Muscle of back (tissue), 11 donors: ENCODE measurements around the gene LPAR2. TPM values are rescaled to one million over a fixed set of nuclear protein-coding genes. Genes with fewer than 3 reads are reported as not detected.

Experiments
- DNase-seq, 3 donors: peaks; one replicate each; pipeline versions ENCODE4 v3.0.0 to v3.0.0-alpha.2; 2013
- polyA plus RNA-seq, 10 donors: library from polyadenylated mRNA; unstranded; fragments of 120-200 nt; gene quantifications; one replicate each; pipeline ENCODE4 v1.2.1, GENCODE V29; 2013; ENCODE audit not compliant: insufficient read length in 10 of 10

LPAR2 gene
- polyA plus RNA-seq, 10 donors = 2.8 to 11.6 (median 4.6) TPM

DNA sequence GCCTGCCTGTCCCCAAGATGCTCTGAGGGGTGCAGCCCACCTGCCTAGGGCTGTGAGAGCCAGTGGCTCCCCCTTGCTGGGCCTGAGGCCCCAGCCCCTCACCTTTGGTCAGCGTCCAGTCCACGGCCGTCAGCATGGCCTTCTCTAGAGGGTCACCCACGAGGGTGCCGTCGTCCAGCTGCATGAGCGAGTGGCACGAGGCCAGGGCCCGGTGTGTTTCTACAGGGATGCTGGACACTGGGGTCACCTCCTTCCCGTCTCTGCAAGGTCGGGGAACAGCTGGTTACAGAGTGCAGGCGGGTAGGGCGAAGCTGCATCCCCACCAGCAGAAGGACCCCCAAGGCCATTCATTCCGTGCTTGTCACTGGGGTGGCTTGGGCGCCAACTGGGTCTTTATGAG lies 26.4 kb upstream of the LPAR2 start:
- no peak for DNase-seq

DNA sequence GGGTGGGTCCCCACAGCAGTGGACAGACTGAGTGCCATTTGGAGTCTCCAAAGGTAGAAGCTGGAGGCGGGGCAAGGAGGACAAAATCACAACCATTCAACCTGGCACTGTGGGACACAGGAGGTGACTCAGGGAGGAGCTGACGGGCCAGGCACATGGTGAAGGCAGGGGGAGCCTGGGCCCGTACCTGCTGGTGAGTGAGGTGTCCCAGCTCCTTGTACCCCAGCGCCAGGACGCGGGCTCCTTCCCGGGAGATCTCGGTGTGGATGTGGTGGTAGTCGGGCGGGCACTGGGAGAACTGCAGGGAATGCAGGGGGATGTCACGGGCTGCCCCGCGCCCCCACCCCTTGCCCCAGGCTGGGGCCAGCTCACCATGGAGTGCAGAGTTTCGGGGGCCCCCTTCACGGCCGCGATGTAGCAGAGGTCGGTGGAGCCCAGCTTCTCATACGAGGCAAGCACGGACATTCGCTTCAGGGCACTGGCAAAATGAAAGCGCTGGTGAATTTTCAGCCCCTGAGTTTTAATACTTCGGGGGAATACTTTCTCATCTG lies 25.7 kb upstream of the LPAR2 start:
- DNase-seq = no peak

DNA sequence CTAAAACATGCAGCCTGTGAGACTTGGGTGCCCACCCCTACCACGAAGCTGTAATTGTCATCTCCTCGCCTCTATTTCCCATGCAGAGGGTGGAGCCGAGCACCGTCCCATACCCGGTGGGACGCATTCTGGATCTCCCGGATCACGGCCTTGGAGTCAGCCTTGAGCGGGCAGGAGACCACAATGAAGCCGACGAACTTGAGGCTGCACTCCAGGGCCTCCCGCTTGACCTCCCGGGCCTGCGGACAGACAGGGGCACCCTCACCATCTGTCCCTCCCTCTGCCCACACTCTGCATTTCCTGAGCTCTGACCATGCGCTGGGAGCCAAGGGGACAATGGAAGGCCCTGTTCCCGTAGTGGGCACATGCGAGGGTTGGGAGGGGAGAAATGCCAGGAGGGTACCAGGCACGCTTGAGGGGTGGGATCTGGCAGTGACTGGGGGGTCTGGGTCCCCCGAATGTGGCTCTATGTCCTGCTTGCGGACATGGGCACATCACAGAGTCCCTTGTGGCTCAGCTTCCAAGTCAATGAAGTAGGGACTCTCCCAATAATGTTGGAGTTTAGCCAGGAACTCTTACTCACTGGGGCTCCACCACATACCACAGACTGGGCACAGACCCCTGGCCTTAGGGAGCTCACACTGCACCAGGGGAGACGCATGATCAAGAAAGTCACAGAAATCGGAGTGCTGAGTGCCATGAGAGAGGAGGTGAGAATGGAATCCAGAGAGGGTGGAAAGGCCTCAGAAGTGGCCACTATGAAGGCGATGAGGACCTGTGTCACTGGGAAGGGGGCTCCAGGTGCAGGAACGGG lies 24.7 kb upstream of the LPAR2 start:
- no peak for DNase-seq

DNA sequence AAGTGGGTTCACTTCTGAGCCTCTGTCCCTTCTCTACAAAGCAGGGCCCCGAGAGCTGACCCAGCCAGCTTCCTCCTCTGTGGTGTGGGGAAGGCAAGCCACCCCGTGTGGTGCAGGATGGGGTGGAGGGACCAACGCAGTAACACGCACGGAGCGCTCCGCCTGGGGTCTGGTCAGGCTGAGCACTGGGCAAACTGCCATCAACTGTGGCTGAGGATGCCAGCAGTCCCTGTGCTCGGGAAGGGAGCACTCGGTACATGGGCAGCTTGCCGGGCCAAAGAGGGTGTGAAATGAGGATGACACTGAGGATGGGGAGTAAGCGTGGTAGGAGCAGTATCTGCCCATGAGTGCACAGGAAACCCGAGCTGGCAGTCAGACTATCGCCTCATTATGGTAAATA lies 23.1 kb upstream of the LPAR2 start:
- DNase-seq = peak in 1 of 3 donors; percentile 36

DNA sequence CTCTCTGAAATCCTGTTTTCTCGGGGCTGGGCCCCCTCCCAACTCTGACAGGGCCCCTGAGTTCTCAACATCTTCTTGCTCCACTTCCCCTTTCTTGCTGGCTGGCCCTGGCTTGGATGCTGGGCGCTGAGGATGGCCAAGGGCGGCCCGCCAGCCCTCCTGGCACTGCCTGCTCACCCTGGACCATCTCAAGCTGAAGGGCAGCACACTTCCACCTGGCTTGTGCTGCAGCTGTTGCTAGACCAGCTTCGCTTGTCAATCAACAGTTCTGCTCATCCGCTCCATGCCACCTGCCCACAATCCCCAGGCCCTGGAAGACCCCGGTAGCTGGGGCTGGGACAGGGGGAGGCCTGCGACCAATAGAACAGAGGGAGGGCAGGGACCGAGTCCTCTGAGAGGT lies 22.3 kb upstream of the LPAR2 start:
- DNase-seq = peak; percentile 28 to 41 (median 39)

DNA sequence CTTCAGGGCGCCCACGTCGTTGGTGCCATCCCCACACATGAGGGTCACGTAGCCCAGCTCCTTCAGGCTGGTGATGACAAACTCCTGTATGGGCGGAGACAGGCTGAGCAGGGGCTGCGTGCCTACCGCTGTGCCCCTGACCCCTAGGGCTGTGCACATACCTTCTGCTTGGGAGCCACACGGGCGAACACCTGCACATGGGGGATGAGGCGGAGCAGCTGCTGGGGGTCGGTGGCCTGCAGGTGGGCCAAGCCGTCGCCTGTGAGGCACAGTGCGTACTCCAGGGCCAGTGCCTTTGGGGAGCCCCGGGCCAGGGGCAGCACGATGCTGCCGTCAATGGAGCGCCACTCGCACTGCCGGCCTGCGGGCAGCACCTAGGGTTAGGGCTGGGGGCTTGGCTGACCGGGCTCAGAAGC lies 21.6 kb upstream of the LPAR2 start:
- no peak for DNase-seq

DNA sequence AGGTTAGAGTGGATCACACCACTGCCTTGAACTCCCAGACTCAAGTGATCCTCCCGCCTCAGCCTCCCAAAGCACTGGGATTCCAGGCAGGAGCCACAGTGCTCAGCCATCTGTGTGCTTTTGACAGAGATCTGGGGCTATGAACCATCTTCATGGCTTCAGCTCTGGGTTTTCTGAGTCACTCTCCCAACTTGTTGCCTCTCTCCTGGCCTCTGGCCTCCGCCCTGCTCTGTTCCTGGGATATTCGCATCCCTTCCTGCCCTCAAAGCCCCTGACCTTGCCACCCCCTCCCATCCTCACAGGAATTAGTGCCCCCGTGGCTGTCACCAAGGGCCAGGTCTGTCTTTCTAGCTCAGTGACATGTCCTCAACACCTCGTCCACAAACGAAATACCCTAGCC lies 21.1 kb upstream of the LPAR2 start:
- no peak for DNase-seq

DNA sequence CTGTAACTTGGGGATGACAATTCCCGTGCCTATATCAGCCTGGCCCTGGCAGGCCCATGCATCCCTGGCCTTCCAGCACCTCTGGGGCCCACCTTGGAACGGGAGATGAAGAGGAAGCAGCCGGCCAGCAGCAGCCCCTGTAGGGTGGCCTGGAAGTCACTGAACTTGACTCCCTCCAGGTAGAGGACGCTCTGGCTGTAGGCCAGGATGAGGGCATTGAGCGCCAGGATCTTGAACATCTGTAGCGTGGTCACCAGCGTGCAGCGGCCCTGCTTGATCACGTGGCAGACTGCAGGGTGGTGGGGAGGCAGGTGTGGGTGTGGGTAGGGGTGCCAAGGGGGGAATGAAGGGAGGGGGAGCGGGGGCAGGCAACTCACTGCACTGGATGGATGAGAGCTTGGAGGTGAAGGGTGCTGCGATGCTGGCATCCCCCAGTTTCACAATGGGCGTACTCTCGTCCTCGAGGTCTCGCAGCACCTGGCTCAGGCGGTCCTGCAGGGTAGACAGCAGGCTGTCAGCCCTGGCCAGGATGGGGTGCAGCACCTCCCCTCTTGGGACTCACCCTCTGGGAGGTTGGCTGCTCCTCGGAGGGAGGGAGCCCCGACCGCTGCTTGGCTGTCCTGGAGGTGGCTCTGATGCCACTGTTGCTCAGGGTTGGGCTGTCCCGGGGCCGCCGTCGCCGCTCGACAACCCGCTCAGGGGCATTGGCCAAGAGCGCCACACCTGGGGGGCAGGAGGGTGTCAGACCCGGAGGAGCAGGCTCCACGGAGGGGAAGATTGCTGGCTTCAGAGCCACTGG lies 19.2 kb upstream of the LPAR2 start:
- no peak for DNase-seq

DNA sequence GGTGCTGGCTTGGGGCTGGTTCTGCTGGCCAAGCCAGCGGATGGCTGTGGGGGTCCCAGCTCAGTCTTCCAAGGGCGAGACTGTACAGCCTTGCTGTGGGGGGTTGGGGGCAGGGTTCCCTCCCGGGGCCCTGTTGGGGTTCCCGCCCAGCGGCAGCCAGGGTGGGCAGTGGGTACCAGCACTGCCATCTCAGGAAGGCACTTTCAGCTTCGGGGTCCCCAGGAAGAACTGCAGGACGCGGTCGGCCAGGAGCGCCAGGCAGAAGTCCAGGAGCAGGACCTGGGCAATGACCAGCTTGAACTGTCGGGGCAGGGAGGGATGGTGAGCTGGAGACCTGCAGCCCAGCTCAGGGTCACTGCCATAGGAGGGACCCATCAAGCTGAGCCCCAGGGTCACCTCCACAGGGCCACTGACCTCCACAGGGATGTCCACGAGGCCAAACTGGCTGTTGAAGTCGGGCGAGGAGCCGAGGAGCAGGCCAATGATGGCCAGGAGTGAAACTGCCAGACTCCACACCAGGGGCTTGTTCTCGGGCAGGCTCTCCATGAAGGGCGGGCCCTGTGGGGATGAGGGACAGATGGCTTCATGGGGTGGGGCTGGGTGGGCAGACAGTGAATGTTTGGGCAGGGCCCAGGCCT lies 17.3 kb upstream of the LPAR2 start:
- no peak for DNase-seq

DNA sequence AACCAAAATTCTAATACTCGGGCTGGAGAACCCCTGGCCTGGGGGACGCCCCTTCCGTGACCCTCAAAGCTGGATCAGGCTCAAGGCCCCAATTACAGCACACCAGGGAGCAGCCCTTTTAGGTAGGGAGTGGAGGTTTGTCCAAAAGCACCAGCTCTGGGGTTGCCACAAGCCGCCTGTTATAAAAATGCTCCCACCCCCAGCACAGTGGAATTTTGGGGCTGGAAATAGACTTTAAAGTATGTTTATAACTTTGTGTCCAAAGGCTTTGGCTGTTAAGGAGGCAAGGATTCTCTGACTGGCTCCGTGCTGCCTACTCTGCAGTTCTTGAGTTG lies 16.0 kb upstream of the LPAR2 start:
- DNase-seq = no peak

DNA sequence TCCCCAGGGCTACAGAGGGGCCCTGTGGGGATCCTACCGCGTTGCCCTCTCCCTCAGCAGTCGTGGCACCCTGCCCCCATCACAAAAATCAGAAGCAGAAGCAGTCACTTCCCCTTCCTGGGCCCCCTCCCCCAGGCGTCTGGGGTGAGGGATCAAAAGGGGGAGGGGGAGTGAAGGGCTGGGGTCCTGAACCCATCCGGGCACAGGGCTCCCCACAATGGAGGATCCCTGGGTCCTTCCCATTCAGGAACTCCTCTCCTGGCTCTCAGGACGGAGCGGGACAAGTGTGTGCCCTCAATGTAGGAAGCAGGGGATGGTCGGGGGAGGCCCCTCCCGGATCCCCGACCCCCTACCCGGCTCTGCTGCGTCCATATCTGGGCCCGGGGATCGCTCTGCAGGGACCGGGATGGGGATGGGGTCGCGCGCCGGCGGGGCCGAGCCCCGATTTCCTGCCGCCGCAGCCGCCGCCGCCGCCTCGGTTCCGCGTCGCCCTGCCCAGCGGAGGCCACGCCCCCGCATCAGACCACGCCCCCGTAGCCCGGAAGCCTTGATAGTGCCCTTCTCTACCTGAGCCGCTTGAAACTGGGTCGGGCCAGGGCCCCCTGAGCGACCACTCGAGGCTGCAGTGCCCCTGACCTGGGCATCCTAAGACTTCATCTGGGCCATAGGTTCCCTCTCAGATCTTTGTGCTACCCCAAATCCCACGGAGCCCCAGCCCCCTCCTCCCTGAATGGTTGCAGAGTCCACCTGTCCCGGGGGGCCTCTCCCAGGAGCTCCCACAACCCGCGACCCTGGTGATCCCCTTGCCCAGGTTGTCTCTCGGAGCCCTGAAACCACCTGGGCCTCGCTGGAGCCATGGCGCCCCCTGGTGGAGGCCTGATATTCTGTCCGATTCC lies 15.4 kb upstream of the LPAR2 start, which contains the start of gene GMIP:
Gene GMIP (minus strand): TSS at position 500 of the 896 bp plus-strand sequence. CDS start 128 bp downstream, at position 372.
- DNase-seq = peak; percentile 35 to 79 (median 69)

DNA sequence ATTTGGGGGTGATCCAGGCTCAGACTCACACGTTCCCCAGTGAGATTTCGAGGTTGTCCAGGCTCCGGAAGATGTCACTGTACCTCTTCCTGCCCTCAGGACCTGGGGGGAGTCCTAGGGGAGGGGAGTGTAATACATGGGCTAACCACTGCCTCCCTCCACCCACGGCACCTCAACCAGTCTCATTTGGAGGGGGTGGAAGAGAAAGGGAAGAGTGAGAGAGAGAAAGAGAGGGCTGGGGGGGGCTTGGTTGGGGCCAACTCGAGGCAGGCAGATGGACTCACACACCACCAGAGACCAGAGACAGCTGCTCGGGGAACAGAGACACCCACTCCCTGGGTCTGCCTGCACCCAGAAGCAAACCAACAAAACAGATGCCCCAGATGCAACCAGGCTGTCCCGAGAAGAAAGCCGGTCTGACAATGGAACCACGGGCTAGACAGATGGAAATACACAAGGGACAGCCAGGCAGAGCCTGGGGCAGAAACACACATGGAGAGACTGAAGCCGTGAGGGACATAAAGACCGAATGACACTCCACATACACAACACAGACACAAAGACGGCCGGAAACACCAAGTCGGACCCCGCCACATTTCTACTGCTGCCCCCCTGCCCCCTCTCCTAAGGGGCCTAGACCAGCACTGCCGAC lies 14.6 kb upstream of the LPAR2 start:
- DNase-seq = no peak

DNA sequence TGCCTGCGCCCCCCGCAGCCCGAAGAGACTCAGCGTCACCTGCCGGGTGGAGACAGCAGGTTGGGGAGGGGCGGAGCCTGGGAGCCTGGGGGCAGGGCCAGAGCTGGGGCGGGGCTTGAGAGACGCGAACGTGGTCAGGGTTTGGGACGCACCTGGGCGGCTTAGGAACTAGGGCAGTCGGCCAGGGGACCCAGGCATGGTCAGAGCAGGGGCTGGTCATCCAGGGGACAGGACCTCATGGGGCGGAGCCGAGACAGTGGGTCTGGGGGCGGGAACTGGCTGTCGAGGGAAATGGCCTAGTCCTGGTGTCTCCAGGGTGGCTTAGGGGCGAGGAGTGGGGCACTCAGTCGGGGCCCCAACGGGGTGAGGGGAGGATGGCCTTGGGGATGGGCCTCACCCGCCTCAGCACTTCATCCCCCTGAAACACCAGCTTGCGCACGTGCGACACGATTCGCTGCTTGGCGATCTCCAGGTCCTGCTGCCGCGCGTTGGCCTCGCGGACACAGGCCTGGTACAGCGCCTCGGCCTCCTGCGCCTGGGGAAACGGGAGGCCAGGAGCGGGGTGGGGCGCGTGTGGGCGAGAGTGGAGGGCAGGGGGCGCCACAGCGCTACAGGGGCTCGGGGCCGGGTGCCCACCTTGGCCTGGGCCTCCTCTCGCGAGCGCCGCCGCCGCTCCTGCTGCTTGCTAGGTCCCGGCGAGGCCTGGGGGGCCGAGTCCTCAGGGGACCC lies 9.7 kb upstream of the LPAR2 start:
- no peak for DNase-seq

DNA sequence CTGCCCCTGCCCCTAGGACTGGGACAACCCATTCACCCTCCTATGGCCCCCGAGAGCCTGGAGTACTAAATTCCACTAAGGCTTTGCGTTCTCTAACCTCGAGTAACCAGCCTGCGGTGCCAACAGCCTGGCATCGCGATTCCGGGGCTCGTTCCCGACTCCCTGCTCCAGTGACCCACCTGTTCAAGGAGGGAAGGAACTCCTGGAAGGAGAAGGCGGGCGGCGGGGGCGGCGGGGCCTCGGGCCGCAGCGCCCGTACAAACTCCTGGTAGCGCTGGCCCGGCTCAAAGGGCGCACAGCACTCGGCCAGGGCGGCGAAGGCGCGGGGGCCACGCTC lies 9.1 kb upstream of the LPAR2 start:
- no peak for DNase-seq

DNA sequence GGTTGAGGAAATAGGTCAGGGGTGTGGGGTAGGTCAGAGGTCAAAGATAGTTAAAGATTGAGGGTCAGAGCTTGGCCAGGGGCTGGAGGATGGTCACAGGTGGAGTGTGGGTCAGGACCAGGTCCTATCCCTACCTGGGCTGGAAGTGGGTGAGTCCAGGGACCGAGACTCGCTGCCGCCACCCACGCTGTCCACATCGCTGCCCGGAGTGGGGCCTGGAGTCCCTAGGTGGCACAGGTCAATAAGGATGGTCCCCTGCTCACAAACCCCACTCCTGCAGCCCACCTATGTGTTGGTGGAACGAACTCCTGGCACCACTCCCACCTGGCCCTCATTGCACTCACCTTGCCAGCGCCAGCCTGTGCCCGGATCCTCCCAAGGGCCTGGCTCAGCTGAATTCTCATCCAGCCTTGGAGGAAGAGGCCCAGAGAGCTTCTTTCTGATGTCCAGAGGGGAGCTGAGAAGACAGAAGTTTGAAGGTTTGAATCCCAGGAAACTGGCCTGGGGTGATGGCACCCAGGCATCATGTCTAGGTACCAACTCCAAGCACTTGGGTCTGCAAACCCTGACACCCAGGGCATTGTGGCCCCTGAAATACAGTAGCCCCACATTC lies 8.7 kb upstream of the LPAR2 start:
- no peak for DNase-seq

DNA sequence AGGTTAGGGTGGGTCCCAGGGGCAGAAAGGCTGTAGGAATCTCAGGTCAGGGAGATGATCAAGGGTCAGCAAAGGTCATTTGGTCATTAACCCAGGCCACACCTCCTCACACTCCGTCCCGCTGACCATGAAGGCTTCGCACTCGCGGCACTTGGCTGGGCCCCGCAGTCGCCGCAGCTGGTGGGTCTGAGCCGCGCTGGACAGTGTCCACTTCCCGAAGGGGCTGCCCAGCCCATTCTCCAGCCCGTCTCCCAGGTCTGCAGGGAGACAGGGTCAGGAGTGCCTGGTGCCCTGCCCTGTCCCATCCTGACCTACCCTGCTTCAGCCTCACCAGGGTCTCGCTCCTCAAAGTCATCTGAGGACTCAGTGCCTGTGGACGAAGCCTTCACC lies 7.3 kb upstream of the LPAR2 start:
- DNase-seq = no peak

DNA sequence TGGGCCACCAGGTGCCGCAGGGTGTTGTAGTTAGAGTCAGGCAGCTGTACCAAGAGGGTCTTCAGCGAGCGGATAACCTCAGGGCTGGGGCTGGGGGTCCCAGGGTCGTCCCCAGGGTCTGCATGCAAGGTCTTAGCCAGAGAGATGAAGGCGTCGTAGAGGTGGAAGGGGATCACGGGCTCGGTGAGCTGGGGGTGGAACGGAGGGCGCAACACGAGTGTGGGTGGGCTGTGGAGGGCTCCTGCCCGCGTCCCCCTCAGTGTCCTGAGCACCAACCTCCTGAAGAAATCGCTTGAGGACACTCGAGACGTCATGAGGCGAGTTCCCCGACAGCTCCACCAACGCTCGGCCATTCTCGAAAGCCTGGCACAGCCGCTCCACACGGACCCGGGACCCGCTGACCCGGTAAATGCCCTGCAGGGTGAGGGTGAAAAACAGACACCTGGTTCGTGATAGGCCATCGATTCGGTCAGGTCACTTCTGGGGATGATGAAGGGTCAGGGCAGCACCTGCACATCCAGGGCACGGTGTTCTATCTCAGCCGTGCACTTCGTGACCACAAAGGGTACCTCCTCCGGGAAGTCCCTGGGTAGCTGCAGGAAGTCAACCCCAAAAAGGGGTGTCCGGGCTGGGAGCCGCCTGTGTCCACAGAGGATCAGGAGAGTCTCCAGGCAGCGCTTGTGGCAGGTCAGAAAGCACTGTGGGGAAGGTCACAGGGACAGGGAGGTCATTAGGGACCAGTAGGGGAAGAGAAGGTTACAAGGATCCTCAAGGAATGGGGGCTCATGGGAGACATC lies 6.7 kb upstream of the LPAR2 start:
- DNase-seq = peak in 1 of 3 donors; percentile 1

DNA sequence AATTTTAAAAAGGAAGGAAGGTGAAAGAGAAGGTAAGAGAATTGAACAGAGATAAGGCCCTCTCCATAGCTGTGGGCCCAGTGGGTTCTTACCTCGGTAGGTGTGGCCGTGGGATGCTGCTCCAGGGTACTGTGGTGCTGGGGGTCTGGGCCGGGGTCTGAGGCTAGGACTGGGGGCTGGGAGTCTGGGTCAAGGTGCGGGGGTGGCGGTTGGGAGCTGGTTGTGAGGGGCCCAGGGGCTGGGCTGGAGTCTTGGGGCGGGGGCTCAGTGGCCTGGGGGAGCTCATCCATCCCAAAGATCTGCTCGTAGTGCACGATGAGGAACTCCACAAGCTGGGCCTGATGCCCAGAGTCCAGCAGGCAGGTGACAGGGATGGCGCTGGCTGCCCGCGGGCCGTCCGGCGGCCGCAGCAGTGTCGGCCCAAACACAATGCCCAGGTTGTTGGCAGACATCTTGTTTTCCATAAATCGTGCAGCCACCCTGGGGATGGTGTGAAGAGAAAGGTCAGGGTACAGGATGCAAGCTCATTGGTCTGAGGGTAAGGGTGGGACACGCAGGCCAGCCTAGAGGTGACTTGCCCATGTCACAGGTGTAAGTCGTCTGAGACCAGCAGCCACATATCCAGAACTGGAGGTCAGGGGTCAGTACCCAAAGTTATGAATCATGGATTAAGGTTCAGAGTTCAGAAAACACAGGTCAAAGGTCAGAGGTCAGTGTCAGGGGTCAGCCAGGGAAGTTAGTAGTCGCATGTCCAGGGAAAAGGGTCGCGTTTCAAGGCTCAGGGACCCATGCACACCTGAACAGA lies 5.9 kb upstream of the LPAR2 start:
- peak in 1 of 3 donors; percentile 4 for DNase-seq
